ENCODE data around the gene RBM15B. TPM values are rescaled to one million over a fixed set of nuclear protein-coding genes. Genes with fewer than 3 reads are reported as not detected.
A peak's percentile ranks its signal among the peaks of the same experiment; 100 is the strongest.

Gene RBM15B
- total and polyA plus RNA-seq, 2 donors (not counting 1 experiment from before 2014, with no cell fraction given) = 10.8 to 29.5 TPM

GRCh38 chr3:51385621-51386091 lies 5.4 kb upstream of the RBM15B start:
- H3K27me3 ChIP-seq (replicated peaks in 1 of 4; ENCODE audit: control extremely low read depth in 1 of 4, control insufficient read depth in 3 of 4, insufficient read depth in 4 of 4, low read length in 3 of 4) = no peaks in the 10 kb centered on the region
- peaks cover 0 to 21% of the 10 kb centered on the region in 2 experiments for H3K36me3 ChIP-seq (replicated peaks in 1 of 2; ENCODE audit: control extremely low read depth in 1 of 2, control insufficient read depth in 1 of 2, extremely low read depth in 1 of 2, insufficient read depth in 2 of 2, low read length in 1 of 2)
- H2AFZ ChIP-seq (ENCODE audit: insufficient read depth, low read depth, low read length, poor library complexity, severe bottlenecking) = peak overlapping the region; percentile 96
- Mint-ChIP-seq H3K4me3 (peak overlapping the region; percentile 99), H3K9me3 (ENCODE audit: insufficient read depth) (no peaks in the 10 kb centered on the region), H3K4me1 (peaks cover 47% of the 10 kb centered on the region), H3K27me3 (no peaks in the 10 kb centered on the region), H3K27ac (peak overlapping the region; percentile 99)
- H4K20me1 ChIP-seq (ENCODE audit: control insufficient read depth, insufficient read depth, low read length, poor library complexity, severe bottlenecking) = peaks cover 7% of the 10 kb centered on the region
- DNase-seq (no peak), ATAC-seq (ENCODE audit: low read depth) (no peak)
- H3K9me3 ChIP-seq (ENCODE audit: control extremely low read depth in 1 of 3, control insufficient read depth in 2 of 3, insufficient read depth in 1 of 3, low read length in 2 of 3) = no peaks in the 10 kb centered on the region
- H3K9ac ChIP-seq (ENCODE audit: low read length) = peak overlapping the region; percentile 89
- H3K4me1 ChIP-seq (ENCODE audit: control insufficient read depth in 2 of 2, insufficient read depth in 2 of 2, low read length in 2 of 2) = peaks cover 28 to 40% of the 10 kb centered on the region in 2 donors
- ChIA-PET POLR2A (interaction anchor here (0.5 to 1.1 kb wide), 6 partner anchors 10 to 1021 kb away, joined by 3 to 18 read pairs (median 4); partner anchors contain the start of genes DCAF1, HEMK1 and RRP9), CTCF (interaction anchor here (1.0 to 8.6 kb wide), 8 partner anchors 14 to 818 kb away, joined by 3 to 67 read pairs (median 4); partner anchors contain the start of genes C3orf18, CISH, DCAF1 and MAPKAPK3)
- peak overlapping the region; percentile 87 for H3K4me2 ChIP-seq (replicated peaks; ENCODE audit: low read depth, low read length, poor library complexity, severe bottlenecking)
- peak overlapping the region; percentile 56 to 97 (median 87) for H3K4me3 ChIP-seq (ENCODE audit: control extremely low read depth in 1 of 5, extremely low read depth in 1 of 5, insufficient read depth in 1 of 5, low read depth in 2 of 5, low read length in 4 of 5)
- intact Hi-C loops (cut with micrococcal nuclease) = loop anchor here (1.0 to 10.0 kb wide), 7 partner anchors 115 to 1091 kb away; partner anchors contain the start of genes C3orf18, DCAF1, HYAL3 and IFRD2
- TF ChIP-seq EZH2 (IDR thresholded peaks at IDR 0.05; ENCODE audit: borderline replicate concordance, insufficient read depth, low read depth, low read length, poor library complexity, severe bottlenecking) = no peak
- no peak for TF ChIP-seq CTCF (IDR thresholded peaks at IDR 0.05)
- 5% methylated on average over 17 of the region's 18 CpGs for WGBS (ENCODE audit: insufficient coverage)
- H3K27ac ChIP-seq (ENCODE audit: low read length in 2 of 2) = peak overlapping the region in 1 of 2 donors; percentile 95
- peaks cover 47% of the 10 kb centered on the region for H3K79me2 ChIP-seq (ENCODE audit: control insufficient read depth, insufficient read depth, low read length)
